ENCODE data around the gene RASD1.
A peak's percentile ranks its signal among the peaks of the same experiment; 100 is the strongest.

Gene RASD1

GRCh38 chr17:17496189-17497064 lies at the start of gene RASD1:
Gene RASD1 (minus strand): TSS chr17:17496395. CDS start chr17:17496181, 214 bp downstream.
- ChIA-PET CTCF (interaction anchor here (0.7 to 7.0 kb wide), 66 partner anchors 8 to 367 kb away, joined by 3 to 172 read pairs (median 6); partner anchors contain the start of gene PEMT), POLR2A (interaction anchor here (0.5 to 1.9 kb wide), 27 partner anchors 9 to 340 kb away, joined by 3 to 20 read pairs (median 4); partner anchors contain the start of gene PEMT)
- DNase-seq (ENCODE audit: low read depth, low spot score): no peak
- peak; percentile 79 for TF ChIP-seq CTCF (IDR thresholded peaks at IDR 0.05; ENCODE audit: insufficient read depth, low read length, missing control alignments)
- H3K4me3 ChIP-seq (ENCODE audit: low read depth, low read length): peak within 1 kb of the TSS; percentile 59

- CTCF ChIA-PET: interaction anchor here (1.3 to 2.6 kb wide), 2 partner anchors 49 to 192 kb away, joined by 3 to 9 read pairs; no protein-coding TSS in a partner anchor
Observed at GRCh38 chr17:17545984-17546383, 49.8 kb upstream of the RASD1 start.

GRCh38 chr17:17545031-17545820 lies 49.0 kb upstream of the RASD1 start:
- TF ChIP-seq CTCF (IDR thresholded peaks at IDR 0.05; ENCODE audit: insufficient read depth, low read length, missing control alignments): no peak
- no peak overlapping the region for H3K4me3 ChIP-seq (ENCODE audit: low read depth, low read length)
- CTCF ChIA-PET: interaction anchor here (1.3 to 2.5 kb wide), 2 partner anchors 49 to 191 kb away, joined by 3 to 12 read pairs; partner anchors contain the start of gene RASD1
- POLR2A ChIA-PET: no interaction called here
- DNase-seq (ENCODE audit: low read depth, low spot score): no peak

More at GRCh38 chr17:17545984-17546383, 49.8 kb upstream of the RASD1 start:
- POLR2A ChIA-PET: no interaction called here
- no peak for TF ChIP-seq CTCF (IDR thresholded peaks at IDR 0.05; ENCODE audit: insufficient read depth, low read length, missing control alignments)
- no peak for DNase-seq (ENCODE audit: low read depth, low spot score)
- H3K4me3 ChIP-seq (ENCODE audit: low read depth, low read length): no peak overlapping the region

GRCh38 chr17:17542906-17543635 lies 46.9 kb upstream of the RASD1 start:
- POLR2A ChIA-PET: no interaction called here
- no peak overlapping the region for H3K4me3 ChIP-seq (ENCODE audit: low read depth, low read length)
- CTCF ChIA-PET: interaction anchor here (2.5 to 2.6 kb wide), 2 partner anchors 25 to 46 kb away, joined by 7 to 12 read pairs; partner anchors contain the start of gene RASD1
- no peak for TF ChIP-seq CTCF (IDR thresholded peaks at IDR 0.05; ENCODE audit: insufficient read depth, low read length, missing control alignments)
- DNase-seq (ENCODE audit: low read depth, low spot score): no peak

GRCh38 chr17:17541640-17542001 lies 45.4 kb upstream of the RASD1 start:
- no peak overlapping the region for H3K4me3 ChIP-seq (ENCODE audit: low read depth, low read length)
- no peak for DNase-seq (ENCODE audit: low read depth, low spot score)
- ChIA-PET POLR2A (no interaction called here), CTCF (interaction anchor here (0.8 to 2.6 kb wide), 2 partner anchors 26 to 45 kb away, joined by 3 to 7 read pairs; partner anchors contain the start of gene RASD1)
- TF ChIP-seq CTCF (IDR thresholded peaks at IDR 0.05; ENCODE audit: insufficient read depth, low read length, missing control alignments): no peak
